Thyroid gland (tissue), 4 donors: ENCODE results near the gene EHBP1L1.

Experiments
- POLR2A ChIP-seq, 2 donors: fragments of 450-650 bp; IDR thresholded peaks; one replicate each; pipeline ENCODE4 v1.6.1; 2017; ENCODE audit warnings: antibody characterized with exemption in 2 of 2, mild to moderate bottlenecking in 2 of 2, moderate library complexity in 1 of 2
- TF ChIP-seq, protein P1 (sequence below), 6 experiments: fragments of 200-600 bp in 3 of 6; fragments of 450-650 bp in 3 of 6; sonication (generic) in 3 of 6; IDR thresholded peaks; one replicate each; pipeline ENCODE4 v1.5.1; 2016 to 2019; ENCODE audit warnings: antibody characterized with exemption in 6 of 6, mild to moderate bottlenecking in 2 of 6, inconsistent platforms in 1 of 6, moderate library complexity in 1 of 6

DNA sequence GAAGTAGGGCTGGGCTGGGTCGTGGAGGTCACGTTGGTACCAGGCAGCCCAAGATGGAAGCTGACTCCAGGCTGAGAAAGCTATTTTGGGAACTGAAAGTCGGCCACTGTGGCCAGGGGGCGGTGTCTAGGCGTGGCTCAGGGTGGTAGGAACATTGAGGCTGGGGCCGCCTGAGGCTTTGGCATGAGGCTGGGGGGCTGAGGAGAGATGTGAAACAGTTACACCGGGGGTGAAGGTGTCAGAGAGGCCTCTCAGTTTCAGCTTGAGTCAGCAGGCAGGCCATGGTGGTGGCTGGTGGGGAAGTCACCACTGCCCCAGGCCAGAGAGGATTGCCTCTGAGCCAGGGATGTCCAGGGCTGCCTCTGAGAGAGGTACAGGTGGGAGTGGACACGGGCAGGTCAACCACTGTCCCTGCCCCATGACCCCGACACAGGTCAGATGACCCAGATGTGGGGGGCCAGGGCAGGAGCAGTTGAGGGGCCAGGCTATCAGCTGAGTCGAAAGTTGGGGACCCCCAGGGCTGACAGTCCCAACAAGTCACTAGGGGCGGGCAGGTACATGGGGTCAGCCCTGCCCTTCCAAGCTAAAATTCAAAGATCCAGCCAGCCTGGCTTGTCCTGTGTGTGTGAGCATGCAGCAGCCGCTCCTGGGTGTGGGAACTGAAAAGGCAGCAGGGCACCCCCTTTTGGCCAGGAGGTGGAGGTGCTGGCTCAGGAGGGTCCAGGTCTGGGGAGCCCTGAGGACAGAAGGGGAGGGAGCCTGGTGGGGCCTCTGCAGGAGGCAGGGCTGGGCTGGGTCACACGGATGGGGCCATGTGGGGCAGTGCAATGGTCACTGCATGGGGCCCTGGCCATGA lies 12.6 kb downstream of the EHBP1L1 start:
- TF ChIP-seq, protein P1, sequence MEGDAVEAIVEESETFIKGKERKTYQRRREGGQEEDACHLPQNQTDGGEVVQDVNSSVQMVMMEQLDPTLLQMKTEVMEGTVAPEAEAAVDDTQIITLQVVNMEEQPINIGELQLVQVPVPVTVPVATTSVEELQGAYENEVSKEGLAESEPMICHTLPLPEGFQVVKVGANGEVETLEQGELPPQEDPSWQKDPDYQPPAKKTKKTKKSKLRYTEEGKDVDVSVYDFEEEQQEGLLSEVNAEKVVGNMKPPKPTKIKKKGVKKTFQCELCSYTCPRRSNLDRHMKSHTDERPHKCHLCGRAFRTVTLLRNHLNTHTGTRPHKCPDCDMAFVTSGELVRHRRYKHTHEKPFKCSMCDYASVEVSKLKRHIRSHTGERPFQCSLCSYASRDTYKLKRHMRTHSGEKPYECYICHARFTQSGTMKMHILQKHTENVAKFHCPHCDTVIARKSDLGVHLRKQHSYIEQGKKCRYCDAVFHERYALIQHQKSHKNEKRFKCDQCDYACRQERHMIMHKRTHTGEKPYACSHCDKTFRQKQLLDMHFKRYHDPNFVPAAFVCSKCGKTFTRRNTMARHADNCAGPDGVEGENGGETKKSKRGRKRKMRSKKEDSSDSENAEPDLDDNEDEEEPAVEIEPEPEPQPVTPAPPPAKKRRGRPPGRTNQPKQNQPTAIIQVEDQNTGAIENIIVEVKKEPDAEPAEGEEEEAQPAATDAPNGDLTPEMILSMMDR (IDR thresholded peaks at IDR 0.05), result peak in 5 of 6 experiments; percentile 28 to 52 (median 41)
- TF ChIP-seq POLR2A (IDR thresholded peaks at IDR 0.05), result no peak
